GM12878 (cell line): ENCODE data around the gene ASMTL. TPM values are rescaled to one million over a fixed set of nuclear protein-coding genes. Genes with fewer than 3 reads are reported as not detected.

Experiments
- ATF7 ChIP-seq: fragments of 450-650 bp; IDR thresholded peaks from 2 replicates; pipeline ENCODE4 v1.6.1; 2016; ENCODE audit warnings: low read depth, mild to moderate bottlenecking
- BHLHE40 ChIP-seq, 2 experiments: fragments of 450-650 bp in 1 of 2; IDR thresholded peaks; 2 replicates each; pipeline ENCODE4 v1.6.1; 2011 to 2017; ENCODE audit warnings: low read depth in 2 of 2, borderline replicate concordance in 1 of 2, improper control_type of control experiment in 1 of 2, low read length in 1 of 2, mild to moderate bottlenecking in 1 of 2
- HCFC1 ChIP-seq: fragments of 150-350 bp; IDR thresholded peaks from 2 replicates; pipeline ENCODE4 v1.6.1; 2014; ENCODE audit warnings: low read length
- RAD21 ChIP-seq: IDR thresholded peaks from 2 replicates; pipeline ENCODE4 v1.6.1; 2011; ENCODE audit warnings: mild to moderate bottlenecking, low read depth, low read length, moderate library complexity; ENCODE audit not compliant: insufficient read depth
- SPI1 ChIP-seq: IDR thresholded peaks from 2 replicates; pipeline ENCODE4 v1.6.1; 2011; ENCODE audit warnings: low read depth, mild to moderate bottlenecking, low read length, moderate library complexity, borderline replicate concordance; ENCODE audit not compliant: insufficient read depth
- ZNF384 ChIP-seq: IDR thresholded peaks from 2 replicates; pipeline ENCODE4 v1.6.1; 2012; ENCODE audit warnings: low read depth, mild to moderate bottlenecking, low read length, improper control_type of control experiment, borderline replicate concordance
- polyA plus RNA-seq, 11 experiments: library from polyadenylated mRNA; depleted of rRNA in 4 of 11; unstranded in 6 of 11; stranded (reverse) in 5 of 11; fragments of >200 nt; fragmentation: Nextera tagmentation in 4 of 11; fragmentation: Illumina TruSeq in 1 of 11; extraction: Ambion mirVana in 4 of 11; extraction: Trizol in 1 of 11; gene quantifications; 1 replicate in 1 of 11; 2 replicates in 10 of 11; pipeline versions ENCODE4 v1.2.1 to v1.2.3, GENCODE V29; 2011 to 2016; ENCODE audit warnings: inconsistent platforms in 2 of 11, missing spikeins in 2 of 11, low read depth in 1 of 11
- total RNA-seq, 4 experiments: library from RNA; depleted of rRNA in 3 of 4; stranded (reverse); fragments of >200 nt in 3 of 4; fragmentation: Illumina TruSeq in 1 of 4; extraction: Trizol in 1 of 4; gene quantifications; 2 replicates each; pipeline versions ENCODE4 v1.2.1 to v1.2.3, GENCODE V29; 2013 to 2021
- TF ChIP-seq, protein P1 (sequence below): fragments of 450-650 bp; IDR thresholded peaks from 2 replicates; pipeline ENCODE4 v1.6.1; 2017; ENCODE audit warnings: mild to moderate bottlenecking, moderate library complexity
- TF ChIP-seq, protein P2 (sequence below): fragments of 450-650 bp; IDR thresholded peaks from 2 replicates; pipeline ENCODE4 v1.6.1; 2017; ENCODE audit warnings: low read depth, mild to moderate bottlenecking, moderate library complexity
- TF ChIP-seq, protein P3 (sequence below): fragments of 450-650 bp; IDR thresholded peaks from 2 replicates; pipeline ENCODE4 v1.6.1; 2016; ENCODE audit warnings: mild to moderate bottlenecking

Gene ASMTL
- total and polyA plus RNA-seq, 10 of the 15 experiments (the other 5 are each of a cell fraction or from before 2014, with no cell fraction given) = 1.6 to 51.9 (median 32.1) TPM

DNA sequence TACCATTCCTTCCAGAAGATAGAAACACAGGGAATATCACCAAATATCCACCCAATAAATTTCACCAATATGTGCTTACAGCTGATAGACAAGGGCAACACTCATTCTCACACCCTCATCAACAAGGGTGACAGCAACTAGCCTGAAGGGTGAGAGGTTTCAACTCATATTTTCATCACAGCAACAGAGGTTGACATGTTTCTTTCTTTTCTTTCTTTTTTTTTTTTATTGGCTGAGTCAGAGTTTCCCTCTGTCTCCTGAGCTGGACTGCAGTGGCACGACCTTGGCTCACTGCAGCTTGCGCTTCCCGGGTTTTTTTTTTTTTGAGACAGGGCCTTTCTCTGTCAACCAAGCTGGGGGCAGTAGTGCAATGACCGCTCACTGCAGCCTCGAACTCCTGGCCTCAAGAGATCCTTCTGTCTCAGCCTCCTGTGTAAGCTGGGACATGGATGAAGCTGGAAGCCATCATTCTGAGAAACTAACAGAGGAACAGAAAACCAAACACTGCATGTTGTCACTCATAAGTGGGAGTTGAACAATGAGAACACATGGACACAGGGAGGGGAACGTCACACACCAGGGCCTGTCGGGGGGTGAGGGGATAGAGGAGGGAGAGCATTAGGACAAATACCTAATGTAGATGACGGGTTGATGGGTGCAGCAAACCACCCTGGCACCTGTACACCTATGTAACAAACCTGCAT, 27.5 kb upstream of the ASMTL start (continued):
- TF ChIP-seq BHLHE40 (IDR thresholded peaks at IDR 0.05; ENCODE audit: borderline replicate concordance in 1 of 2, low read depth in 2 of 2, low read length in 1 of 2) (0 out of 4 replicates have a peak, but pooled peaks of 1 of the 2 experiments have one; percentile 10), SPI1 (no peak), ZNF384 (peak; percentile 48; the same call in 1 of the 2 replicates), ATF7 (0 out of 2 replicates have a peak, but pooled peaks have one; percentile 15), RAD21 (no peak), HCFC1 (no peak)
- TF ChIP-seq, protein P1, sequence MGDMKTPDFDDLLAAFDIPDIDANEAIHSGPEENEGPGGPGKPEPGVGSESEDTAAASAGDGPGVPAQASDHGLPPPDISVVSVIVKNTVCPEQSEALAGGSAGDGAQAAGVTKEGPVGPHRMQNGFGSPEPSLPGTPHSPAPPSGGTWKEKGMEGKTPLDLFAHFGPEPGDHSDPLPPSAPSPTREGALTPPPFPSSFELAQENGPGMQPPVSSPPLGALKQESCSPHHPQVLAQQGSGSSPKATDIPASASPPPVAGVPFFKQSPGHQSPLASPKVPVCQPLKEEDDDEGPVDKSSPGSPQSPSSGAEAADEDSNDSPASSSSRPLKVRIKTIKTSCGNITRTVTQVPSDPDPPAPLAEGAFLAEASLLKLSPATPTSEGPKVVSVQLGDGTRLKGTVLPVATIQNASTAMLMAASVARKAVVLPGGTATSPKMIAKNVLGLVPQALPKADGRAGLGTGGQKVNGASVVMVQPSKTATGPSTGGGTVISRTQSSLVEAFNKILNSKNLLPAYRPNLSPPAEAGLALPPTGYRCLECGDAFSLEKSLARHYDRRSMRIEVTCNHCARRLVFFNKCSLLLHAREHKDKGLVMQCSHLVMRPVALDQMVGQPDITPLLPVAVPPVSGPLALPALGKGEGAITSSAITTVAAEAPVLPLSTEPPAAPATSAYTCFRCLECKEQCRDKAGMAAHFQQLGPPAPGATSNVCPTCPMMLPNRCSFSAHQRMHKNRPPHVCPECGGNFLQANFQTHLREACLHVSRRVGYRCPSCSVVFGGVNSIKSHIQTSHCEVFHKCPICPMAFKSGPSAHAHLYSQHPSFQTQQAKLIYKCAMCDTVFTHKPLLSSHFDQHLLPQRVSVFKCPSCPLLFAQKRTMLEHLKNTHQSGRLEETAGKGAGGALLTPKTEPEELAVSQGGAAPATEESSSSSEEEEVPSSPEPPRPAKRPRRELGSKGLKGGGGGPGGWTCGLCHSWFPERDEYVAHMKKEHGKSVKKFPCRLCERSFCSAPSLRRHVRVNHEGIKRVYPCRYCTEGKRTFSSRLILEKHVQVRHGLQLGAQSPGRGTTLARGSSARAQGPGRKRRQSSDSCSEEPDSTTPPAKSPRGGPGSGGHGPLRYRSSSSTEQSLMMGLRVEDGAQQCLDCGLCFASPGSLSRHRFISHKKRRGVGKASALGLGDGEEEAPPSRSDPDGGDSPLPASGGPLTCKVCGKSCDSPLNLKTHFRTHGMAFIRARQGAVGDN = peak; percentile 24
- TF ChIP-seq, protein P2, sequence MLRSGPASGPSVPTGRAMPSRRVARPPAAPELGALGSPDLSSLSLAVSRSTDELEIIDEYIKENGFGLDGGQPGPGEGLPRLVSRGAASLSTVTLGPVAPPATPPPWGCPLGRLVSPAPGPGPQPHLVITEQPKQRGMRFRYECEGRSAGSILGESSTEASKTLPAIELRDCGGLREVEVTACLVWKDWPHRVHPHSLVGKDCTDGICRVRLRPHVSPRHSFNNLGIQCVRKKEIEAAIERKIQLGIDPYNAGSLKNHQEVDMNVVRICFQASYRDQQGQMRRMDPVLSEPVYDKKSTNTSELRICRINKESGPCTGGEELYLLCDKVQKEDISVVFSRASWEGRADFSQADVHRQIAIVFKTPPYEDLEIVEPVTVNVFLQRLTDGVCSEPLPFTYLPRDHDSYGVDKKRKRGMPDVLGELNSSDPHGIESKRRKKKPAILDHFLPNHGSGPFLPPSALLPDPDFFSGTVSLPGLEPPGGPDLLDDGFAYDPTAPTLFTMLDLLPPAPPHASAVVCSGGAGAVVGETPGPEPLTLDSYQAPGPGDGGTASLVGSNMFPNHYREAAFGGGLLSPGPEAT = peak; percentile 29; the same call in 1 of the 2 replicates
- TF ChIP-seq, protein P3, sequence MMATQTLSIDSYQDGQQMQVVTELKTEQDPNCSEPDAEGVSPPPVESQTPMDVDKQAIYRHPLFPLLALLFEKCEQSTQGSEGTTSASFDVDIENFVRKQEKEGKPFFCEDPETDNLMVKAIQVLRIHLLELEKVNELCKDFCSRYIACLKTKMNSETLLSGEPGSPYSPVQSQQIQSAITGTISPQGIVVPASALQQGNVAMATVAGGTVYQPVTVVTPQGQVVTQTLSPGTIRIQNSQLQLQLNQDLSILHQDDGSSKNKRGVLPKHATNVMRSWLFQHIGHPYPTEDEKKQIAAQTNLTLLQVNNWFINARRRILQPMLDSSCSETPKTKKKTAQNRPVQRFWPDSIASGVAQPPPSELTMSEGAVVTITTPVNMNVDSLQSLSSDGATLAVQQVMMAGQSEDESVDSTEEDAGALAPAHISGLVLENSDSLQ = peak; percentile 22; the same call in 1 of the 2 replicates
